K562 (cell line): ENCODE measurements around the gene ZNF41. TPM values are rescaled to one million over a fixed set of nuclear protein-coding genes. Genes with fewer than 3 reads are reported as not detected.

Experiments
- ATAC-seq: fragments of 200-7000 bp; cut with Tn5 transposase; 3 replicates; pipeline ENCODE4 v1.9.1; 2020; ENCODE audit warnings: moderate library complexity
- BruUV-seq: library from RNA; stranded (reverse); fragments of 400-500 nt; replicated peaks from 2 replicates; lab custom pipeline; 2021; lab: Mats Ljungman, UMichigan
- CTCF ChIA-PET: fragments of 300-600 bp; formaldehyde crosslinking; extraction: SDS; loops from one replicate; lab custom pipeline; 2021; ENCODE audit warnings: low intra/inter-chr PET ratio; lab: Yijun Ruan, JAX
- POLR2A ChIA-PET: fragments of 300-600, 350-650 bp; sonication (Branson Sonifier 250); formaldehyde crosslinking; extraction: SDS; loops from one replicate; lab custom pipeline; 2021; ENCODE audit warnings: antibody characterized with exemption, inconsistent platforms; lab: Yijun Ruan, JAX
- DNase-seq, 4 experiments: peaks; one replicate each; pipeline versions ENCODE4 v3.0.0 to v3.0.0-alpha.2; 2011 to 2018; ENCODE audit warnings: low spot score in 3 of 4, mixed read lengths in 3 of 4; ENCODE audit errors: extremely low read depth in 1 of 4
- FAIRE-seq: peaks from 2 replicates; lab custom pipeline; 2011; peaks lifted over from hg19 to GRCh38; lab: Jason Lieb, UNC
- H2AFZ ChIP-seq: 2 replicates; pipeline ENCODE4 v1.6.0; 2011; ENCODE audit warnings: low read depth, low read length, control low read depth, inconsistent platforms
- H3K27ac ChIP-seq: fragments of 200-600 bp; 3 replicates; pipeline ENCODE4 v1.8.0; 2011; ENCODE audit warnings: low read depth, mild to moderate bottlenecking, control low read depth, inconsistent platforms, low read length, moderate library complexity, mixed read lengths; ENCODE audit errors: extremely low read depth
- H3K27me3 ChIP-seq, 2 experiments: fragments of 300-600 bp in 1 of 2; 2 replicates in 1 of 2; 3 replicates in 1 of 2; pipeline versions ENCODE4 v1.6.0 to v1.8.0; 2011; ENCODE audit warnings: inconsistent platforms in 2 of 2, low read length in 2 of 2, mild to moderate bottlenecking in 1 of 2, mixed read lengths in 1 of 2, moderate library complexity in 1 of 2; ENCODE audit not compliant: control insufficient read depth in 2 of 2, insufficient read depth in 2 of 2
- H3K36me3 ChIP-seq: fragments of 300-600 bp; 3 replicates; pipeline ENCODE4 v1.8.0; 2011; ENCODE audit warnings: mild to moderate bottlenecking, low read length, inconsistent platforms; ENCODE audit not compliant: control insufficient read depth, insufficient read depth
- H3K4me1 ChIP-seq, 2 experiments: fragments of 200-600 bp in 1 of 2; replicated peaks in 1 of 2; 2 replicates in 1 of 2; 3 replicates in 1 of 2; pipeline versions ENCODE4 v1.5.1 to v1.8.0; 2011; ENCODE audit warnings: inconsistent platforms in 2 of 2, low read length in 2 of 2, mild to moderate bottlenecking in 1 of 2, mixed read lengths in 1 of 2, moderate library complexity in 1 of 2; ENCODE audit not compliant: control insufficient read depth in 2 of 2, insufficient read depth in 2 of 2
- H3K4me2 ChIP-seq: 2 replicates; pipeline ENCODE4 v1.6.1; 2011; ENCODE audit warnings: low read length, control low read depth, inconsistent platforms, mixed read lengths; ENCODE audit not compliant: insufficient read depth
- H3K4me3 ChIP-seq: fragments of 200-600 bp; sonication (generic), shearing (Covaris generic); 2 replicates; pipeline ENCODE4 v1.5.1; 2016; ENCODE audit warnings: control low read depth, inconsistent platforms
- H3K79me2 ChIP-seq: fragments of 200-600 bp; 3 replicates; pipeline ENCODE4 v1.8.0; 2011; ENCODE audit warnings: low read length, inconsistent platforms; ENCODE audit not compliant: control insufficient read depth, insufficient read depth
- H3K9ac ChIP-seq, 2 experiments: 2 replicates each; pipeline versions ENCODE4 v1.6.0 to v1.6.1; 2011; ENCODE audit warnings: low read depth in 2 of 2, low read length in 2 of 2, control low read depth in 1 of 2, inconsistent platforms in 1 of 2, mild to moderate bottlenecking in 1 of 2, mixed read lengths in 1 of 2; ENCODE audit not compliant: insufficient read depth in 1 of 2
- H3K9me1 ChIP-seq: one replicate; pipeline ENCODE4 v1.6.0; 2011; ENCODE audit warnings: inconsistent platforms, mild to moderate bottlenecking, low read length, moderate library complexity; ENCODE audit not compliant: control insufficient read depth, insufficient read depth
- H3K9me3 ChIP-seq: replicated peaks from 2 replicates; pipeline ENCODE4 v1.5.1; 2011; ENCODE audit warnings: low read depth, low read length, inconsistent platforms; ENCODE audit not compliant: control insufficient read depth, insufficient read depth
- H4K20me1 ChIP-seq: replicated peaks from 2 replicates; pipeline ENCODE4 v1.6.1; 2011; ENCODE audit warnings: low read length, inconsistent platforms, mixed read lengths; ENCODE audit not compliant: control insufficient read depth, insufficient read depth
- MIER1 ChIP-seq: fragments of 450-650 bp; IDR thresholded peaks from 2 replicates; pipeline ENCODE4 v1.6.1; 2016; ENCODE audit warnings: antibody characterized with exemption, mild to moderate bottlenecking, low read depth
- NRF1 ChIP-seq, 2 experiments: fragments of 450-650 bp; IDR thresholded peaks in 1 of 2; conservative IDR thresholded peaks in 1 of 2; 2 replicates each; pipeline ENCODE4 v1.6.1; 2014; ENCODE audit warnings: mild to moderate bottlenecking in 2 of 2
- PML ChIP-seq: IDR thresholded peaks from 2 replicates; pipeline ENCODE4 v1.6.1; 2012; ENCODE audit warnings: low read length, inconsistent platforms
- TRIM28 ChIP-seq: fragments of 450-650 bp; IDR thresholded peaks from 2 replicates; pipeline ENCODE4 v1.6.1; 2017
- ZNF274 ChIP-seq: IDR thresholded peaks from 2 replicates; pipeline ENCODE4 v1.6.1; 2011; ENCODE audit warnings: low read depth, mild to moderate bottlenecking, low read length, moderate library complexity, borderline replicate concordance
- ZNF282 ChIP-seq: sonication (generic); formaldehyde crosslinking; IDR thresholded peaks from 2 replicates; pipeline ENCODE4 v1.8.1; 2023; ENCODE audit warnings: missing genetic modification reagents
- ZNF75A ChIP-seq: fragments of 450-650 bp; formaldehyde crosslinking; IDR thresholded peaks from 2 replicates; pipeline ENCODE4 v1.4.0; 2020; ENCODE audit warnings: mild to moderate bottlenecking
- WGBS: fragments of 100-300 bp; shearing (Covaris generic); methylation state at CpG from one replicate; pipeline ENCODE4 v1.1.6; 2016; ENCODE audit warnings: low coverage, mixed read lengths; ENCODE audit not compliant: insufficient coverage; ENCODE audit errors: missing lambda C conversion rate; 5-methylcytosine and 5-hydroxymethylcytosine counted together
- in situ Hi-C: fragments of 300-500 bp; cut with MboI; formaldehyde crosslinking; loops from 4 replicates; pipeline ENCODE4 v1.15.0; 2018; ENCODE audit warnings: inconsistent platforms, mixed read lengths
- intact Hi-C: fragments of 100-400 bp; cut with micrococcal nuclease; formaldehyde crosslinking; loops from 2 replicates; pipeline ENCODE4 v1.14.2; 2022
- polyA plus RNA-seq, 8 experiments: library from polyadenylated mRNA; depleted of rRNA in 4 of 8; stranded (reverse) in 5 of 8; unstranded in 3 of 8; fragments of >200 nt; fragmentation: Nextera tagmentation in 2 of 8; fragmentation: Illumina TruSeq in 1 of 8; extraction: Ambion mirVana in 2 of 8; extraction: Trizol in 1 of 8; gene quantifications; 2 replicates each; pipeline versions ENCODE4 v1.2.1 to v1.2.3, GENCODE V29; 2011 to 2014; ENCODE audit warnings: inconsistent platforms in 1 of 8, missing spikeins in 1 of 8
- total RNA-seq, 7 experiments: library from RNA; depleted of rRNA in 6 of 7; stranded (reverse); fragments of >200 nt in 6 of 7; fragmentation: Illumina TruSeq in 2 of 7; extraction: Trizol in 2 of 7; gene quantifications; 2 replicates each; pipeline versions ENCODE4 v1.2.1 to v1.2.3, GENCODE V29; 2011 to 2021; ENCODE audit warnings: low replicate concordance in 1 of 7
- TF ChIP-seq, protein P1 (sequence below), 3 experiments: IDR thresholded peaks in 2 of 3; conservative IDR thresholded peaks in 1 of 3; 2 replicates each; pipeline ENCODE4 v1.5.1; 2011 to 2012; ENCODE audit warnings: low read length in 3 of 3, mild to moderate bottlenecking in 3 of 3, control low read depth in 2 of 3, improper control_type of control experiment in 1 of 3, inconsistent platforms in 1 of 3, low read depth in 1 of 3, mixed read lengths in 1 of 3, moderate library complexity in 1 of 3; ENCODE audit not compliant: insufficient read depth in 2 of 3

ZNF41 gene
- total and polyA plus RNA-seq, 9 of the 15 experiments (the other 6 are each of a cell fraction or from before 2014, with no cell fraction given) = 0.53 to 8.6 (median 6.6) TPM

DNA sequence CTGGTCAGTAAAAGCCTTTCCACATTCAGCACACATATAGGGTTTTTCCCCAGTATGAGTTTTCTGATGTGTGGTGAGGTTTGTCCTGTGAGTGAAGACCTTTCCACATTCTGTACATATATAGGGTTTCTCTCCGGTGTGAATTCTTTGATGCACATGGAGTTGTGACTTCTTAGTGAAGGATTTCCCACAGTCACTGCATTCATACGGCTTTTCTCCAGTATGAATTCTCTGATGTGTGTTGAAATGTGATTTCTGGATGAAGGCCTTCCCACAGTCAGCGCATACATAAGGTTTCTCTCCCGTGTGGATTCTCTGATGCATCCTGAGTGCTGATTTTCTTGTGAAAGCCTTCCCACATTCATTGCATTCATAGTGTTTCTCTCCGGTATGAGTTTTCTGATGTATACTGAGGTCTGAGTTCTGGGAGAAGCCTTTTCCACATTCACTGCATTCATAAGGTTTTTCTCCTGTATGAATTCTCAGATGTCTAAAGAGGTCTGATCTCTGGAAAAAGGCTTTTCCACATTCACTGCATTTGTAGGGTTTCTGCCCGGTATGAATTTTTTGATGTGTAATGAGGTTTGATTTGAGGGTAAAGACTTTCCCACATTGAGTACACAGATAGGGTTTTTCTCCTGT is 34.7 kb downstream of the ZNF41 start:
- Histone ChIP-seq H3K36me3 (peaks cover 8% of the 10 kb centered on the region; the same call in 1 of the 3 replicates), H3K27ac (no peak overlapping the region), H3K4me2 (no peak overlapping the region), H3K4me3 (no peak overlapping the region), H4K20me1 (no peaks in the 10 kb centered on the region), H3K27me3 (no peaks in the 10 kb centered on the region), H3K9me3 (peaks cover 7% of the 10 kb centered on the region)
- DNase-seq = no peak
- TF ChIP-seq MIER1 (no peak), ZNF75A (CRISPR knock-in tag) (peak; percentile 45; the same call in 1 of the 2 replicates), NRF1 (conservative IDR thresholded peaks at IDR 0.05 in 1 of 2, IDR thresholded peaks at IDR 0.05 in 1 of 2) (no peak), TRIM28 (0 out of 2 replicates have a peak, but pooled peaks have one; percentile 28), ZNF282 (CRISPR knock-in tag) (no peak), ZNF274 (peak; percentile 73), PML (no peak)
- TF ChIP-seq, protein P1, sequence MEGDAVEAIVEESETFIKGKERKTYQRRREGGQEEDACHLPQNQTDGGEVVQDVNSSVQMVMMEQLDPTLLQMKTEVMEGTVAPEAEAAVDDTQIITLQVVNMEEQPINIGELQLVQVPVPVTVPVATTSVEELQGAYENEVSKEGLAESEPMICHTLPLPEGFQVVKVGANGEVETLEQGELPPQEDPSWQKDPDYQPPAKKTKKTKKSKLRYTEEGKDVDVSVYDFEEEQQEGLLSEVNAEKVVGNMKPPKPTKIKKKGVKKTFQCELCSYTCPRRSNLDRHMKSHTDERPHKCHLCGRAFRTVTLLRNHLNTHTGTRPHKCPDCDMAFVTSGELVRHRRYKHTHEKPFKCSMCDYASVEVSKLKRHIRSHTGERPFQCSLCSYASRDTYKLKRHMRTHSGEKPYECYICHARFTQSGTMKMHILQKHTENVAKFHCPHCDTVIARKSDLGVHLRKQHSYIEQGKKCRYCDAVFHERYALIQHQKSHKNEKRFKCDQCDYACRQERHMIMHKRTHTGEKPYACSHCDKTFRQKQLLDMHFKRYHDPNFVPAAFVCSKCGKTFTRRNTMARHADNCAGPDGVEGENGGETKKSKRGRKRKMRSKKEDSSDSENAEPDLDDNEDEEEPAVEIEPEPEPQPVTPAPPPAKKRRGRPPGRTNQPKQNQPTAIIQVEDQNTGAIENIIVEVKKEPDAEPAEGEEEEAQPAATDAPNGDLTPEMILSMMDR (IDR thresholded peaks at IDR 0.05 in 2 of 3, conservative IDR thresholded peaks at IDR 0.05 in 1 of 3; ENCODE audit: insufficient read depth in 2 of 3, low read depth in 1 of 3, low read length in 3 of 3) = no peak
- TF ChIP-seq, all 486 proteins: peak for 3
- Histone ChIP-seq H3K79me2 (no peaks in the 10 kb centered on the region), H3K9me1 (no peaks in the 10 kb centered on the region), H3K9ac (no peak overlapping the region), H3K4me1 (no peaks in the 10 kb centered on the region), H2AFZ (no peak overlapping the region)
- 92% methylated on average over 6 of the region's 6 CpGs for WGBS
- ATAC-seq (no peak), FAIRE-seq (no peak)
- CTCF ChIA-PET = no interaction called here
- POLR2A ChIA-PET = interaction anchor here (0.7 kb wide), 1 partner anchor 275 kb away, joined by 3 read pairs; no protein-coding TSS in a partner anchor
- BruUV-seq = no TSS peak
- intact Hi-C loops (no loop called here), in situ Hi-C loops (no loop called here)
